Endometrial microvascular endothelial cells (primary cell): ENCODE results near the gene SCEL. TPM values are rescaled to one million over a fixed set of nuclear protein-coding genes. Genes with fewer than 3 reads are reported as not detected.

Experiments
- total RNA-seq: library from RNA; depleted of rRNA; stranded (reverse); fragments of >200 nt; gene quantifications from one replicate; pipeline ENCODE4 v1.2.3, GENCODE V29; 2015; ENCODE audit errors: inconsistent ontology term

SCEL gene
- total RNA-seq, 1 donor from 2014 or later = not detected

Other genes starting within 250 kb of the SCEL start
- 48.7 TPM for gene MYCBP2, start 208.6 kb upstream of the SCEL start, total RNA-seq
- gene SLAIN1, start 162.0 kb downstream of the SCEL start, total RNA-seq = 1.4 TPM